Activated CD8-positive, alpha-beta memory T cell treated with anti-CD3 and anti-CD28 coated beads, Interleukin-2, amount 10 ng/mL, durations not matched to agents 7 days and 5 days (primary cell): ENCODE results near the gene S100A7. TPM values are rescaled to one million over a fixed set of nuclear protein-coding genes. Genes with fewer than 3 reads are reported as not detected.

Experiments used
- ATAC-seq: fragments of 150-1000 bp; cut with Tn5 transposase; one replicate; pipeline ENCODE4 v1.10.0; 2021; ENCODE audit warnings: moderate library complexity
- CTCF ChIA-PET: fragments of 350-600 bp; sonication (Branson Sonifier 250); formaldehyde crosslinking; loops from one replicate; lab custom pipeline; 2021; ENCODE audit warnings: antibody characterized with exemption; lab: Charles Lee
- DNase-seq: peaks from one replicate; pipeline ENCODE4 v3.0.0-alpha.2; 2020
- H3K27ac Mint-ChIP-seq: one replicate; pipeline ENCODE4 v1.8.0; 2021; ENCODE audit warnings: mild to moderate bottlenecking, mixed read lengths
- H3K27me3 Mint-ChIP-seq: one replicate; pipeline ENCODE4 v1.8.0; 2021; ENCODE audit warnings: mixed read lengths
- H3K36me3 Mint-ChIP-seq: one replicate; pipeline ENCODE4 v1.8.0; 2021; ENCODE audit warnings: mild to moderate bottlenecking, mixed read lengths
- H3K4me1 Mint-ChIP-seq: one replicate; pipeline ENCODE4 v1.8.0; 2021; ENCODE audit warnings: mixed read lengths
- H3K4me3 Mint-ChIP-seq: one replicate; pipeline ENCODE4 v1.8.0; 2021; ENCODE audit warnings: mild to moderate bottlenecking, moderate library complexity, mixed read lengths
- H3K9me3 Mint-ChIP-seq: one replicate; pipeline ENCODE4 v1.8.0; 2022; ENCODE audit warnings: low read depth, mixed read lengths
- total RNA-seq, 2 experiments: library from RNA; stranded (reverse); gene quantifications; one replicate each; pipeline ENCODE4 v1.2.3, GENCODE V29; 2021

Gene S100A7
- total RNA-seq: not detected

GRCh38 chr1:153460551-153460950 is at the start of gene S100A7:
Gene S100A7 (minus strand): TSS chr1:153460651. CDS start chr1:153459013, 1,638 bp downstream.
- Mint-ChIP-seq H3K4me1 (peaks cover under 1% of the 10 kb centered on the region), H3K27me3 (peaks cover 43% of the 10 kb centered on the region), H3K4me3 (no peak within 1 kb of the TSS), H3K36me3 (no peaks in the 10 kb centered on the region), H3K27ac (no peak within 1 kb of the TSS), H3K9me3 (no peaks in the 10 kb centered on the region)
- DNase-seq (no peak), ATAC-seq (no peak)
- CTCF ChIA-PET: no interaction called here

GRCh38 chr1:153509729-153510354 is 49.4 kb upstream of the S100A7 start:
- H3K27ac Mint-ChIP-seq: no peak overlapping the region
- H3K4me1 Mint-ChIP-seq: peaks cover 21% of the 10 kb centered on the region
- no peak overlapping the region for H3K4me3 Mint-ChIP-seq
- ATAC-seq (peak; percentile 58), DNase-seq (peak; percentile 81)
- CTCF ChIA-PET: interaction anchor here (0.9 to 8.8 kb wide), 18 partner anchors 8 to 477 kb away, joined by 3 to 167 read pairs (median 14); partner anchors contain the start of genes CHTOP, RAB13, S100A1 and S100A13
- no peaks in the 10 kb centered on the region for H3K27me3 Mint-ChIP-seq
- H3K9me3 Mint-ChIP-seq: no peaks in the 10 kb centered on the region
- no peaks in the 10 kb centered on the region for H3K36me3 Mint-ChIP-seq

GRCh38 chr1:153509036-153509435 is 48.6 kb upstream of the S100A7 start:
- CTCF ChIA-PET: interaction anchor here (0.9 to 8.8 kb wide), 9 partner anchors 12 to 125 kb away, joined by 3 to 167 read pairs (median 12); partner anchors contain the start of genes CHTOP, S100A1, S100A13 and S100A6
- Mint-ChIP-seq H3K27ac (no peak overlapping the region), H3K4me1 (peaks cover 21% of the 10 kb centered on the region), H3K4me3 (no peak overlapping the region), H3K27me3 (no peaks in the 10 kb centered on the region), H3K9me3 (no peaks in the 10 kb centered on the region), H3K36me3 (no peaks in the 10 kb centered on the region)
- DNase-seq: no peak
- no peak for ATAC-seq

GRCh38 chr1:153507926-153508583 is 47.6 kb upstream of the S100A7 start:
- ATAC-seq (no peak), DNase-seq (peak; percentile 29)
- Mint-ChIP-seq H3K4me1 (peaks cover 17% of the 10 kb centered on the region), H3K9me3 (no peaks in the 10 kb centered on the region), H3K27ac (no peak overlapping the region), H3K36me3 (no peaks in the 10 kb centered on the region), H3K4me3 (no peak overlapping the region), H3K27me3 (no peaks in the 10 kb centered on the region)
- CTCF ChIA-PET: interaction anchor here (0.7 to 8.8 kb wide), 8 partner anchors 13 to 164 kb away, joined by 3 to 167 read pairs (median 4); partner anchors contain the start of genes CHTOP and S100A6

GRCh38 chr1:153506831-153507413 is 46.5 kb upstream of the S100A7 start:
- ATAC-seq: no peak
- DNase-seq: no peak
- Mint-ChIP-seq H3K27ac (no peak overlapping the region), H3K36me3 (no peaks in the 10 kb centered on the region), H3K9me3 (no peaks in the 10 kb centered on the region), H3K4me1 (peaks cover 14% of the 10 kb centered on the region), H3K27me3 (peaks cover 2% of the 10 kb centered on the region), H3K4me3 (no peak overlapping the region)
- CTCF ChIA-PET: interaction anchor here (8.8 kb wide), 1 partner anchor 64 kb away, joined by 167 read pairs; no protein-coding TSS in a partner anchor

- ATAC-seq: no peak
- H3K36me3 Mint-ChIP-seq: no peaks in the 10 kb centered on the region
These were observed 45.9 kb upstream of the S100A7 start for GRCh38 chr1:153506386-153506785.

GRCh38 chr1:153505576-153505975 is 45.1 kb upstream of the S100A7 start:
- ATAC-seq (no peak), DNase-seq (peak; percentile 22)
- no peak overlapping the region for H3K4me3 Mint-ChIP-seq
- H3K27ac Mint-ChIP-seq: no peak overlapping the region
- no peaks in the 10 kb centered on the region for H3K36me3 Mint-ChIP-seq
- peaks cover 5% of the 10 kb centered on the region for H3K27me3 Mint-ChIP-seq
- H3K4me1 Mint-ChIP-seq: peaks cover 5% of the 10 kb centered on the region
- CTCF ChIA-PET: no interaction called here
- no peaks in the 10 kb centered on the region for H3K9me3 Mint-ChIP-seq

More at GRCh38 chr1:153506386-153506785, 45.9 kb upstream of the S100A7 start:
- CTCF ChIA-PET: interaction anchor here (8.8 kb wide), 1 partner anchor 64 kb away, joined by 167 read pairs; no protein-coding TSS in a partner anchor
- no peak for DNase-seq
- Mint-ChIP-seq H3K27me3 (peaks cover 5% of the 10 kb centered on the region), H3K4me1 (peaks cover 13% of the 10 kb centered on the region), H3K9me3 (no peaks in the 10 kb centered on the region), H3K4me3 (no peak overlapping the region), H3K27ac (no peak overlapping the region)

GRCh38 chr1:153503766-153504165 is 43.3 kb upstream of the S100A7 start:
- CTCF ChIA-PET: no interaction called here
- DNase-seq (no peak), ATAC-seq (no peak)
- no peak overlapping the region for H3K4me3 Mint-ChIP-seq
- peaks cover 19% of the 10 kb centered on the region for H3K27me3 Mint-ChIP-seq
- no peaks in the 10 kb centered on the region for H3K36me3 Mint-ChIP-seq
- no peaks in the 10 kb centered on the region for H3K4me1 Mint-ChIP-seq
- no peak overlapping the region for H3K27ac Mint-ChIP-seq
- no peaks in the 10 kb centered on the region for H3K9me3 Mint-ChIP-seq

GRCh38 chr1:153498746-153499145 is 38.3 kb upstream of the S100A7 start:
- no peaks in the 10 kb centered on the region for H3K9me3 Mint-ChIP-seq
- no peaks in the 10 kb centered on the region for H3K36me3 Mint-ChIP-seq
- no peak overlapping the region for H3K4me3 Mint-ChIP-seq
- no peak overlapping the region for H3K27ac Mint-ChIP-seq
- CTCF ChIA-PET: interaction anchor here (1.8 to 8.2 kb wide), 2 partner anchors 12 to 146 kb away, joined by 8 to 126 read pairs; no protein-coding TSS in a partner anchor
- no peaks in the 10 kb centered on the region for H3K4me1 Mint-ChIP-seq
- peaks cover 34% of the 10 kb centered on the region for H3K27me3 Mint-ChIP-seq
- no peak for DNase-seq
- ATAC-seq: no peak

- CTCF ChIA-PET: interaction anchor here (0.6 to 8.2 kb wide), 18 partner anchors 10 to 490 kb away, joined by 3 to 126 read pairs (median 5); partner anchors contain the start of gene S100A9
These were observed 35.1 kb upstream of the S100A7 start for GRCh38 chr1:153495536-153495935.

GRCh38 chr1:153494976-153495535 is 34.6 kb upstream of the S100A7 start:
- H3K9me3 Mint-ChIP-seq: no peaks in the 10 kb centered on the region

More at GRCh38 chr1:153495536-153495935, 35.1 kb upstream of the S100A7 start:
- no peak overlapping the region for H3K27ac Mint-ChIP-seq
- H3K4me1 Mint-ChIP-seq: no peaks in the 10 kb centered on the region
- no peak for DNase-seq
- no peak overlapping the region for H3K4me3 Mint-ChIP-seq
- H3K9me3 Mint-ChIP-seq: no peaks in the 10 kb centered on the region
- H3K36me3 Mint-ChIP-seq: no peaks in the 10 kb centered on the region
- H3K27me3 Mint-ChIP-seq: peaks cover 30% of the 10 kb centered on the region
- no peak for ATAC-seq

GRCh38 chr1:153493343-153493960 is 33.0 kb upstream of the S100A7 start:
- no peaks in the 10 kb centered on the region for H3K4me1 Mint-ChIP-seq
- H3K4me3 Mint-ChIP-seq: no peak overlapping the region
- peaks cover 16% of the 10 kb centered on the region for H3K27me3 Mint-ChIP-seq
- H3K9me3 Mint-ChIP-seq: no peaks in the 10 kb centered on the region
- CTCF ChIA-PET: interaction anchor here (1.2 to 8.2 kb wide), 7 partner anchors 8 to 140 kb away, joined by 3 to 126 read pairs (median 11); partner anchors contain the start of gene S100A9
- ATAC-seq (no peak), DNase-seq (no peak)
- no peaks in the 10 kb centered on the region for H3K36me3 Mint-ChIP-seq
- H3K27ac Mint-ChIP-seq: no peak overlapping the region

More at GRCh38 chr1:153494976-153495535, 34.6 kb upstream of the S100A7 start:
- Mint-ChIP-seq H3K4me1 (no peaks in the 10 kb centered on the region), H3K4me3 (no peak overlapping the region), H3K27me3 (peaks cover 31% of the 10 kb centered on the region), H3K27ac (no peak overlapping the region), H3K36me3 (no peaks in the 10 kb centered on the region)
- ATAC-seq (peak; percentile 76), DNase-seq (peak; percentile 78)
- CTCF ChIA-PET: interaction anchor here (0.6 to 8.2 kb wide), 27 partner anchors 10 to 271 kb away, joined by 3 to 126 read pairs (median 4); partner anchors contain the start of gene S100A9
